ENCODE data around the gene S100A10. TPM values are rescaled to one million over a fixed set of nuclear protein-coding genes. Genes with fewer than 3 reads are reported as not detected.

S100A10 gene
- total RNA-seq, 4 donors from 2014 or later: 57.6 to 155 (median 106) TPM

- Histone ChIP-seq H3K27me3 (no peaks in the 10 kb centered on the region), H3K36me3 (peaks cover 10 to 37% of the 10 kb centered on the region in 2 donors), H3K4me1 (peaks cover 0 to 46% (median 0%) of the 10 kb centered on the region in 3 donors), H3K4me3 (no peak overlapping the region), H3K9me3 (no peaks in the 10 kb centered on the region), H3K27ac (no peak overlapping the region)
- 42 to 50% methylated on average over 5 of the region's 5 CpGs for WGBS, 2 donors (ENCODE audit: low coverage in 1 of 2)
- no peak for TF ChIP-seq POLR2AphosphoS5 (IDR thresholded peaks at IDR 0.05)
- TF ChIP-seq EP300 (IDR thresholded peaks at IDR 0.05): no peak
- TF ChIP-seq POLR2A (IDR thresholded peaks at IDR 0.05): no peak
- TF ChIP-seq CTCF (IDR thresholded peaks at IDR 0.05): no peak
- no peak for ATAC-seq
Measured at GRCh38 chr1:151978922-151979321, 14.7 kb downstream of the S100A10 start.

- TF ChIP-seq POLR2A (IDR thresholded peaks at IDR 0.05) (no peak), EP300 (IDR thresholded peaks at IDR 0.05) (no peak), POLR2AphosphoS5 (IDR thresholded peaks at IDR 0.05) (no peak), CTCF (IDR thresholded peaks at IDR 0.05) (no peak)
- Histone ChIP-seq H3K36me3 (peaks cover 8 to 26% of the 10 kb centered on the region in 2 donors), H3K27ac (no peak overlapping the region), H3K9me3 (no peaks in the 10 kb centered on the region), H3K27me3 (no peaks in the 10 kb centered on the region), H3K4me3 (no peak overlapping the region), H3K4me1 (peaks cover 0 to 44% (median under 1%) of the 10 kb centered on the region in 3 donors)
- no peak for ATAC-seq
- WGBS, 2 donors (ENCODE audit: low coverage in 1 of 2): 88 to 91% methylated on average over 4 to 5 of the region's 5 CpGs
Measured at GRCh38 chr1:151977662-151978230, 15.9 kb downstream of the S100A10 start.

- 83 to 100% methylated on average over 1 to 3 of the region's 3 CpGs for WGBS, 2 donors (ENCODE audit: low coverage in 1 of 2)
- Histone ChIP-seq H3K4me3 (no peak overlapping the region), H3K9me3 (no peaks in the 10 kb centered on the region), H3K27me3 (no peaks in the 10 kb centered on the region), H3K4me1 (peaks cover 0 to 43% (median 4%) of the 10 kb centered on the region in 3 donors), H3K36me3 (peaks cover under 1 to 17% of the 10 kb centered on the region in 2 donors), H3K27ac (no peak overlapping the region)
- no peak for ATAC-seq
- TF ChIP-seq EP300 (IDR thresholded peaks at IDR 0.05) (no peak), POLR2AphosphoS5 (IDR thresholded peaks at IDR 0.05) (no peak), POLR2A (IDR thresholded peaks at IDR 0.05) (no peak), CTCF (IDR thresholded peaks at IDR 0.05) (no peak)
Measured at GRCh38 chr1:151976858-151977257, 16.8 kb downstream of the S100A10 start.

- no peak for ATAC-seq
- H3K36me3 ChIP-seq: peaks cover 0 to 8% of the 10 kb centered on the region in 2 donors
- H3K9me3 ChIP-seq: no peaks in the 10 kb centered on the region
- no peak overlapping the region for H3K4me3 ChIP-seq
- H3K27me3 ChIP-seq: no peaks in the 10 kb centered on the region
- peaks cover 0 to 35% (median 4%) of the 10 kb centered on the region in 3 donors for H3K4me1 ChIP-seq
- no peak for TF ChIP-seq POLR2AphosphoS5 (IDR thresholded peaks at IDR 0.05)
- no peak for TF ChIP-seq CTCF (IDR thresholded peaks at IDR 0.05)
- TF ChIP-seq EP300 (IDR thresholded peaks at IDR 0.05): no peak
- no peak for TF ChIP-seq POLR2A (IDR thresholded peaks at IDR 0.05)
- no peak overlapping the region for H3K27ac ChIP-seq
Measured at GRCh38 chr1:151976015-151976343, 17.7 kb downstream of the S100A10 start.

- H3K27ac ChIP-seq: no peak overlapping the region
- H3K4me3 ChIP-seq: no peak overlapping the region
- H3K27me3 ChIP-seq: no peaks in the 10 kb centered on the region
- ATAC-seq: no peak
- TF ChIP-seq POLR2AphosphoS5 (IDR thresholded peaks at IDR 0.05) (no peak), POLR2A (IDR thresholded peaks at IDR 0.05) (no peak)
- H3K9me3 ChIP-seq: no peaks in the 10 kb centered on the region
- H3K4me1 ChIP-seq: peaks cover 0 to 30% (median 4%) of the 10 kb centered on the region in 3 donors
- 91 to 100% methylated on average over 2 of the region's 2 CpGs for WGBS, 2 donors (ENCODE audit: low coverage in 1 of 2)
- H3K36me3 ChIP-seq: peaks cover 0 to 3% of the 10 kb centered on the region in 2 donors
Measured at GRCh38 chr1:151975311-151976014, 18.2 kb downstream of the S100A10 start.
